CD4-positive, alpha-beta T cell treated with Interleukin-6 at 100 ng/mL for 8 hours (primary cell): ENCODE results near the gene NQO1.
"Not testable (repeated sequence)": the region's sequence is repeated elsewhere in the genome, so short reads cannot be mapped to it uniquely, and the experiment has no call there.

ENCODE experiments used
- DNase-seq: peaks from one replicate; pipeline ENCODE4 v3.0.0-alpha.2; 2020; ENCODE audit warnings: mixed read lengths, low spot score

NQO1 gene

DNA sequence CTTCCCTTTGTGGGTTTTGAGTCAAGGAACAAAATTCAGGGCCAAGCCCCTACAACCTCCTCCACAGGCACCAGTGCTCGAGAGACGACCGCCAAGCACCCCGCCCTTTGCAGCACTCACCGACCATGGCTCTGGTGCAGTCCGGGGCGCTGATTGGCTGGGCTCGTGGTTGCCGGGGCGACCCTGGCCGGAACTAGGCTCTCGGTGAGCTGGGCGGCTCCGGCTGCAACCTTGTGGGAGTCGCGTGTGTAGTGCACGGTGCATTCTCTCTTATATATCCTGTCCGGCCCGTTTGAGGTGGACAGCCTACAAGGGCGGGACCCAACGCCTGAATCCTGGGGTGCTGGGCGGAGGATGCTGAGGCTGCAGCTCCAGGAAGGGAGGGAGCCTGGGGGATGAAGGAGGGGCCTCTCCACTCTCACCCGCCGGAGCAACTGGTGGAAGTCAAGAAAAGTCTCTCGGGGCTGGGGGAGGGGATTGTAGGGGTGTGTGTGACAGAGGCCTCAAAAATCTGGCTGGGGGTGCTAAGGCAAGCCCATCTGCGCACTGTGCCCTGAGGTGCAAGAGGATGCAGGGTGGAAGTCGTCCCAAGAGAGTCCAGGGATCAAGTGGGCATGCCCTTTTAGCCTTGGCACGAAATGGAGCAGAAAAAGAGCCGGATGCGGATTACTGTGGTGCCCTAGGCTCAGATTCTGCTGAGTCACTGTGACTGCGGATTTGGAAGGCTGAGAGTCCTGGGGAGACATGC, at the start of gene NQO1:
Gene NQO1 (minus strand): TSS at position 248 of the 748 bp plus-strand sequence. CDS start 121 bp downstream, at position 127.
- DNase-seq, result peak; percentile 89

DNA sequence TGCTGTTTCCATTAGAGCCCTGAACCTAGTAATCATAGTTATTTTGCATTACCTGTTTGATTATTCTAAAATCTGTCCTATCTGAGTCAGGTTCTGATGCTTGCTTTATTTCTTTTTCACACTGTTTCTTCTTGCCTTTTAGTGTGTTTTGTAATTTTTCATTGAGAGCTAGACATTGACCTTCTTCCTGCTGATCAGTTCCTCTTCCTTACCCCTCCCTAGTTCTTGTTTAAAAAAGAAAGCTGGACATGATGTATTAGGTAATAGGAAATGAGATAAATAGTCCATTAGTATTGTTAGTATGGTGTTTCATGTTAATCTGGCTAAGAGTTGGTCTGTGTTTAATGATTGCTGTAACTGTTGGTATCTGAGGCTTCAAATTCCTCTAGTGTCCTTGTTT, 49.2 kb upstream of the NQO1 start:
- no peak for DNase-seq

DNA sequence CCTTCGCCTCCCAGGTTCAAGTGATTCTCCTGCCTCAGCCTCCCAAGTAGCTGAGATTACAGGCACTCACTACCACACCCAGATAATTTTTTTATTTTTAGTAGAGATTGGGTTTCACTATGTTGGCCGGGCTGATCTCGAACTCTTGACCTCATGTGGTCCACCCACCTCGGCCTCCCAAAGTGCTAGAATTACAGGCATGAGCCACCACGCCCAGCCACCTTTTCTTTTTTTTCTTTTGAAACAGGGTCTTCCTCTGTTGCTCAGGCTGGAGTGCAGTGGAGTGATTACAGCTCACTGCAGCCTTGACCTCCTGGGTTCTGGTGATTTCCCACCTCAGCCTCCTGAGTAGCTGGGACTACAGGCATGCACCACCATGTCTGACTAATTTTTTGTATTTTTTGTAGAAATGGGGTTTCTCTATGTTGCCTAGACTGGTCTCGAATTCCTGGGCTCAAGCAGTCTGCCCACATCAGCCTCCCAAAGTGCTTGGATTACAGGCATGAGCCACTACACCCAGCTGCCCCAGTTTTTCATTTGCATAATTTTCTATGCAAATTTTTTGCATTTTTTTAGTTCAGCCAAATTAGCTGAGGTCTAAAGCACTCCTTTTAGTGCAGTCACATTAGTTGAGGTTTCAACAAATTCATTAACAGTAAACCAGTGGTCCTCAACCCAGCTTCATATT, 47.0 kb upstream of the NQO1 start:
- no peak for DNase-seq

DNA sequence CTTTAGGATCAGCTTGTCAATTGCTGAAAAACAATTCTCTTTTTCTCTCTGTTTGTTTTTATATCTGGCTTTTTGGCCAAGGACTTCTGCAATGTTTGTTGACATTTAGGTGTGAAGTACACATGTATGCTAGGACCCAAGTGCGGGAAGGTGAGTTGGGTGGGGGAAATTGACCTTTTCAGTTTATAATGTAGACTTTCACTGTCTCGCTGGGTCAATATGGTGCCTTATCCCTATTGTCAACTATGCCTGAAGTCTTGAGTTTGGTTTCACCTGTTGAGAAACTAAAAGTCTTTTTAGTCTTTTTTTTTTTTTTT, 45.2 kb upstream of the NQO1 start:
- DNase-seq, result no peak

DNA sequence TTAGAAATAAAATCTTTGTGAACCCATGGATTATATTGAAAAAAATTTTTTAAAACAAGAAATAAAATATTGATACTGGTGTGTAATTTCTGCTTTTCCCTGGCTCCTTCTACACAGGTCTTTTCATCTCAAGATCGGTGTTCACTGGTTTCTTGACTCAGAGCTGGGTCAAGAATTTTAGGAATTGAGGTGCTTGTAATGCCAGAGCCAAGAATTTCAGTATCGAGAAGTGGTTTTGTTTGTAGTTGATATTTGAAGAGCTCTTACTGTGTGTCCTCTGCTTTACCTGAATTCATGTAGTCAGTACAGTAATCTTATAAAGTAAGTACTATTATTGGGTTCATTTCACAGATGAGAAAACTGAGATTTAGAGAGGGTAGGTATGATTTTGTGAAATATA, 43.0 kb upstream of the NQO1 start:
- no peak for DNase-seq

DNA sequence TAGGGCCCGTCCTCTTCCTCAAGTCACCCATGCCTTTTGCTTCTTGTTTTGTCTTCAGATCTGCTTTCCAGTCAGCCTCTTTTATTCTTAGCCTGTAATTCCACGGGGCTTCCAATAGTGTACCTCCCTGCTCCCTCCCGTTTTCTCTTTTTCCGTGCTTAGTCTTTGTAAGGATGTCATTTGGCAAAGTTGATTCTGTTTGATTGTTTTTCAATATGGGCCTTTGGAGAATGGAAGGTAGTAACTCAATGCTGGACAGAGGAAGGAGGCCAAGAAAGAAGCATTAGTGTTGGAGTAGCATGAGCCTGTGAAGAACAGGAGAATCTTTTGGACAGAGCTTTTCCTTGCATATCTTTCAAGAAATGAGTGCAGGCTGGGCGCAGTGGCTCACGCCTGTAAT, 42.3 kb upstream of the NQO1 start:
- no peak for DNase-seq

DNA sequence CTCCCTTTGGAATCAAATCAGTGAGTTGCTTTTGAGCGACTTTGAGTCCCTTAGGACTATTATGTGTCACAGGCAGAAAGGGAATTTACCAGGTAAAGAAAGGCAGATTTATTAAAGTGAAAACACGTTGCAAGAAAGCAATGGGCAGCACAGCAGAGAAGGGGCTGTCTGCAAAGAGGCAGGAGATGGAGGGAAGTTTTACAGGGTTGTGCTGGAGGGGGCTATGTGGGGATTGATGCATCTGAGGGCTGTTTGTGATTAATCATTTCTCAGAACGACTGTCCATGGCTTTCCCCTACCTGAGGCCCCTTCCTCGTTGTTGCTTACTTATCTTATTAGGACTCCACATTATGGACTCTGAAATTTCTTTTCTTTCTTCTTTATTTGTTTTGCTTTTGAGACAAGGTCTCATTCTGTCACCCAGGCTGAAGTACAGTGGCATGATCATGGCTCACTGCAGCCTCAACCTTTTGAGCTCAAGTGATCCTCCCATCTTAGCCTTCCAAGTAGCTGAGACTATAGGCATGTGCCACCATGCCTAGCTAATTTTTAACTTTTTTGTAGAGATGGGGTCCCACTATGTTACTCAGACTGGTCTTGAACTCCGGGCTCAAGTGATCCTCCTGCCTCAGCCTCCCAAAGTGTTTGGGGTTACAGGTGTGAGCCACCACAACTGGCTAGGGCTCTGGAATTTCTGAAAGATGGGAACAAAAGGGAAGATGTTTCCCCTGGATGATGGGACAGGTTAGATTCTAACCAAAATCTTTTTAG, 41.3 kb upstream of the NQO1 start:
- no peak for DNase-seq

DNA sequence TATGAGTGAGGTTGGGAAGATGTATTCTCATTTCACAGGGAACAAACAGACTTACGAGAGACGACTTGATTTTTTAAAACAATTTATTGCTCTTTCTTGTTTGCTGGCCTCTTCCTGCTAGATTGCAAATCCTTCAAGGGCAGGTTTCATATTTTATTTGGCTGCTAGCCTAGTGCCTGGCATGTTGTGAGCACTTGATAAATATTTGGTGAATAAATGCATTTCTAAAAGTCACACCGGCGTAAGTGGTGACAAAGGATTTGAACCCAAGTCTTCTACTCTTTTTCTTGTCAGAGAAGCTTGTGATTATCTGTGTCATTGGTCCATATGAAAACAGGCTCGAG, 37.2 kb upstream of the NQO1 start:
- DNase-seq, result no peak

DNA sequence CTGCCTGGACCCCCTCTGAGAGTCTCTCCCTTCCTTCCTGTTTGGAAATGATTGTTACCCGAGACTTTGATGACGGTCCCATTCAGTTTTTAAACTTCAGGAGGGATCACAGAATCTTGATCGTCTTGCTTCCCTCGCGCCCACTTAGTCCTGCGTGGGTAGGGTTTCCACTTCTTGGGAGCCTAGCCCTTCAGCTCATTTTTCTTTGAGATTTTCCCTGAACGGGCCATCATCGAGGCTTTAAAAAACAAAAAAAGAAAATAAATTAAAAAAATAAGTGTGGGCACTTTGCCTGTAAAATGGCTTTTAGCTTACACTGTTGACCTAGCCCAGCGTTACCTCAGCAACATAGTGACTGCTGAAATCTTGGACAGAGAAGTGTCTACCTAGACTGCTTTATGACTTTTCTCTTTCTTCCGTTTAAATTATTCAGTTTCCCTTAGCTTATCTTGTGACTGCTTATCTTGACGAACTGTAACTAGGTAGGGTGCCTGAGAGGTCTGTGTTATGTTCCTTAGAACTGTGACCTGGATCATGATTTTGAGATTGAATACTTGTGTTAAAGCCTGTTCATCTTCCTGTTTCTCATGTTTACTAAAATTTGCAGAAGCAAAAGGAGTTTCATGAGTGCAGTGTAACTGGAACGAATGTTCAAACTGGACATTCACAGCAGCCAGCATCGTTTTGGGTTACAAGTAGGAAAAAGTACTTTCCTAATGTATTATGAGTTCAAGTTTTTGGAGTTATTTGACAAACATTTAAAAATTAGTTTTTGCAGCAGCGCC, 36.6 kb upstream of the NQO1 start:
- no peak for DNase-seq

DNA sequence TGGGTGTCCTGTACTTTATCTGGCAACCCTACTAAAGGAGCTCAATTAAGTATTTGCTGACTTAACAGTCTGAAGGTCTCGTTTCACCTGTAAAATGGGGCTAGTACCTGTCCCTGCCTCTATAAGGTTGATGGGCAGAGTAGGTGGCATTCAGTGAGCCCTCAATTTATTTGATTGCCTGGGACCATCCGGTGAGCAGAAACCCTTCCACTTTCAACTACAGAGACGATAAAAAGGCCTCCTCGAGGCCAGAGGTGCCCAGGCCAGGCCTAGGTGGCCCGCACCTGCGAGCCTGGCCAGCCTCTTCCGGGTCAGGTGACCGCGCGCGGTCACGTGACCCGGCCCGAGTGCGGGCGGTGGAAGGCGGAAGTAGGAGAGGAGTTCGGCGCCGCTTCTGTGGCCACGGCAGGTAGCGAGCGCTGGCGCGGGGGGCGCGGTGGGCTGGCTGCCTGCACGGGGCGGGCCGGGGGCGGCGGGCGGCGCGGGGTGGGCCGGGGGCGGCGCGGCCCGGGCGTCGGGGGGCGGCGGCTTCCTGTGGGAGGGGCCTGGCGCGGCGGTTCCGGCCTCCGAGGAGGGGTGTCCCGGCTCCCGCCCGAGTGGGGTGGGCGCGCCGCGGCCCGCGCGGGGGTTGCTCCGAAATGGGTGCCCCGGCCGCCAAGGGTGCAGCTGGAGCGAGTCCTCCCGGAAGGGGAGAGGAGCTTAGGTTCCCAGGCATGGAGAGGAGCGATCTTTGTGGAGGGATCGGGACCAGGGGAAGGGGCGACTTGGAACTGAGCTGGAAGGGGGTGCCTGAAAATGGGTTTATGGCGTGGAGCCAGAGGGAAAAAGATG, 35.8 kb upstream of the NQO1 start, which contains the start of gene WWP2:
Gene WWP2 (plus strand): TSS at position 350 of the 831 bp plus-strand sequence. CDS start 24,679 bp downstream, outside the sequence.
- DNase-seq, result peak; percentile 78

DNA sequence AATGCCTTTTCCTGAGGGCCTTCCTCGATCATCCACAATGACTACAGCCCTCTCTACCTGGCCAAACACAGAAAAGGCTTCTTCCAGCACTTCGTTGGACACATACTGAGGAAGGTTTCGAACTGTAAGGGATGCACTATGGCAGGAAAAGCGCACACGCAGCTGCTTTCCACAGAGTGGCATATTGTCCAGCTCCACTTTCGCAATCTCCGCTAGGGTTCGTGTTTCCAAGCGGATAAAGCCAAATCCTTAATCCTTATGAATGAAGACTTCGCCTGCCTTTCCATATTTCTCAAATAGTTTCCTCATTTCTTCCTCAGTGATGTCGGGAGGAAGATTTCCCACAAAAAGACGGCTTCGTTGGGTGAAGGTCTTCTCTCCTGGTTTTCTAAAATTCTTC, 31.0 kb upstream of the NQO1 start:
- not testable (repeated sequence) for DNase-seq

DNA sequence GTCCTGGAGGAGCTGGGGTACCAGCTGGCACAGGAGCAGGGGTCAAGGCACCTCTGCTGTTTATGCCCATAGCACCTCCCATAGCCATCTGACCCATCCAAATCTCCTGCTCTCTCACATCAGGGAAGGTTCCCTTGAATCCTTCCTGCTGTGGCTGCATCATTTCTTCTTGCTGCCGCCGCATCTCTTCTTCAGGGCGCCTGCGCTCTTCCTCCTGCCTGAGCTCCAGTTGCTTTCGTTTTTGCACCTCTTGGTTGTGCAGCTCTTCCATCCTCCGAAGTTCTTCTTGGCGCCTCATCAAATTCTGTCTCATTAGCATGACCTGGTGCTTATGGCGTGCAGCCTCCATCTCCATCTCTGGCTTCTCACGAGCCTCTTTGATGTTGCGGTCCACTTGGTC, 30.3 kb upstream of the NQO1 start:
- DNase-seq, result no peak

DNA sequence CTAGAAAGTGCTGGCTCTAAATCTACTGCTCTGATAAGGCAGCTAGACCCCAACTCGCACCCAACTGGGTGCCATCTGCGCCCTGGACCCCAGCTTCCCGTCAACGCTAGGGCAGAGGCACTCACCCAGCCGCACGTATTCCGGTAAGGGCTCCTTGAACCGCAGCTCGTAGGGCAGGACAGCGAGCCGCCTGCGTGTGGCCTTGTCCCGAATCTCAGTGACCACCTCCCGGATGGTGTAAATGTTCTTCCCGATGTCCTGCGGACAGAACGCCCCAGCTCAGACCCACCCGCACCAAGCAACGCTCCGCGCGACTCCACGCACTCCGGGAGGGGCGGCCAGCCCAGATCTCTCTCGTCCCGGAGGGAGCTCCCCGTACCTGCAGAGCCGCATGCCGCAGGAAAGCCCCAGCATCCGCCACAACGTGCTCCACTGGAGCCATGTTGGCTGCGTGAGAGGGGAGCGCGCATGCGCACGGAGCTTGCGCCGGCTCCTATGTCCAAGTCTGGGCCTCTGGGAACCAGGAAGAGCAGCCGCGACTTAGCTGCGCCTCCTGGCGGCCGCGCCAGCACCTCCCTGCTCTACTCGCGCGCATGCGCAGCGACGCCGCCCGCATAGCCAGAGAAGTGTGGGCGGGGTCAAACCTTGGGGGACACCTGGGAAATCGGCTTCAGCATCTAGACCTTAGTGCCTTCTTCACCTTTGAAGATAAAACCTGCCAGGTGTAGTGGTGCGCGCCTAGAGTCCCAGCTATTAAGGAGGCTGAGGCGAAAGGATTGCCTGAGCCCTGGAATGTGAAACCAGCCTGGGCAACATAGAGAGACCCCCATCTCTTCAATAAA, 28.3 kb upstream of the NQO1 start, which contains the start of gene NOB1:
Gene NOB1 (minus strand): TSS at position 458 of the 842 bp plus-strand sequence. CDS start 16 bp downstream, at position 442.
- DNase-seq, result peak; percentile 98

DNA sequence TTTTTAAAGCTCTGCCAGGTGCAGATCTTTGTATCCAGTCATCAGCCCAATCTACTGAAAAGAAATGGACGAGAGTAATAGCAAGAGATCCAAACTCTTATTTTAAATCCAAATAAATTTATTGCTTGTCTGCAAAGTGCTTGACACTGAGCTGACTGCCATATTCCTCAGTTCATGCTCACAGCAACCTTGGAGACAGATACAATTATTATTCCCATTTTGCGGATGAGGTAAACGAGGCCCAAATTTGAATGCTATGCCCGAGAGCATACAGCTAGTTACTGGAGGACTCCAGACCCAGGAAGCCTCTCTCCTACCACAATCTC, 27.7 kb upstream of the NQO1 start:
- DNase-seq, result no peak

DNA sequence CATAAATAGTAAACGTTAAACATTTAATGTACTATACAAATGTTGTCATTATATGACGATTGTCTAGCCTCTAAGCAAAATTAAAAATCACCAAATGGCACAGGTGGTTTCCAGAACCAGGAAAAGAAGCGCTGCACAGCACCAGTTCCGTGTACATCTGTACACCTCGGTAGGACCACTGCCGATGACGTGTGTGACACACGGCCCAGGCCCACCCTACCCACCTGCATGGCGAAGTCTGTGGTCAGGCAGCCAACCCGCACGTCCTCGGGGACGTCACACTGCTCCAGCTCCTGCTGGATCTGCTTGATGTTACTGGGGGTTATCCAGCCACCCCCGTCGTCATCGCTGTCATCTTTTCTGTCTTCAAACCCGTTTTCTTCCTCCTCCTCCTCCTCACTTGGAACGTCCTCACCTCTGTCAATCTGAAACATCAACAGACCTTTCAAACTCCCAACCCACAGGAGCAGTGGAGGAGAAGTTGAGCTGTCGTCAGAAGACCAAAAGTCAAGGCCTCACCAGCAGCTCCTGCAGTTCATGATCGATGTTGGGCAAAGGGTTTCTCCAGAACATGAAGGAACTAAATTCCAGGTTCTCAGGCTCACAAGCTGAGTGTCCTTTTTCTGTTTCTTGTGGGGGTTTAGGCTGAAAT, 22.5 kb upstream of the NQO1 start:
- DNase-seq, result no peak

DNA sequence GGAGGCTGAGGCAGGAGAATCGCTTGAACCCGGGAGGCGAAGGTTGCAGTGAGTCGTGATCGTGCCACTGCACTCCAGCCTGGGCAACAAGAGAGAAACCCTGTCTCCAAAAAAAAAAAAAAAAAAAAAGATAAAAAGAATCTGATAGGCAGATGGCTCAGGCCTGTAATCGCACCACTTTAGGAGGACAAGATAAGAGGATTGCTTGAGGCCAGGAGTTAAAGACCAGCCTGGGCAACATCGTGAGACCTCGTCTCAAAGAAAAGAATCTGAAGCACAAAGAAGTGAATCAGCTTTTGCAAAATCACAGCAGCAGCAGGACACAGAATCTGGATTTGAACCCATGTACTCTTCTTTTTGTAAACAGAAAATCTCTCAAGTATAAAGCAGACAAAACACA, 20.8 kb upstream of the NQO1 start:
- no peak for DNase-seq

DNA sequence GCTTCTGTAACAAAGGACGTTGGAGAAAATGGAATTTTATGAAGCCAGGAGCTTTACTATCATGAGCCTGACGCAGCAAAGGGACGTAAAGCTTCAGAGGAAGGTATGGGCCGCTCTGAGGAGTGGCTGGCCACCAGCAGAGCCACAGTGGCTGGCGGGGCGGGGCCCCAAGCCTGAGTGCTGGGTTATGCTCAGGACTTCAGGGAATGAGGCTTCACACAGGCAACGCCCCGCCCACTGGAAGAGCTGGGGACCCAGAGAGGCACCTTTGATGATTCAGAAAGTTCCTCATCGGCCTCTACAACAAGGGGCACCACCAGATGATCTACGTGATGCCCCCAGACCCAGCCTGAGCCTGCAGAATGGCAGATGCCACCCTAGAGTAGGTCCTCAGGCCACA, 19.6 kb upstream of the NQO1 start:
- DNase-seq, result no peak

DNA sequence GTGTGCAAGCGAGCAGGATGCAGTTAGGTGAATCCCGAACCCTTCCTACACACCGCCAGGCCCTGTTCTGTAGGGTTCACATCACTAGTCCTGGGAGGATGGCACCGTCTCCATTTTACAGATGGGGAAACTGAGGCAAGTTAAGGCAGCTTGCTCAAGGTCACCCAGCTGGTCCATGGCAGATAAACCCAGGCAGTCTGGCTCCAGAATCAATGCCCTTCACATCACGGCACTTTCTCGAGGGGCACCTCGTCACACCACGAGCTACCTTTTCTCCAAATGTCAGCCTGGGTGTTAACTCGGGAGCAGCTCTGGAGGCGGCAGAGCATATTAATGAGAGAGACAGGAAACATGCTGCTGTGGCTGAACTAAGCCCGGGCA, 18.9 kb upstream of the NQO1 start:
- DNase-seq, result no peak

DNA sequence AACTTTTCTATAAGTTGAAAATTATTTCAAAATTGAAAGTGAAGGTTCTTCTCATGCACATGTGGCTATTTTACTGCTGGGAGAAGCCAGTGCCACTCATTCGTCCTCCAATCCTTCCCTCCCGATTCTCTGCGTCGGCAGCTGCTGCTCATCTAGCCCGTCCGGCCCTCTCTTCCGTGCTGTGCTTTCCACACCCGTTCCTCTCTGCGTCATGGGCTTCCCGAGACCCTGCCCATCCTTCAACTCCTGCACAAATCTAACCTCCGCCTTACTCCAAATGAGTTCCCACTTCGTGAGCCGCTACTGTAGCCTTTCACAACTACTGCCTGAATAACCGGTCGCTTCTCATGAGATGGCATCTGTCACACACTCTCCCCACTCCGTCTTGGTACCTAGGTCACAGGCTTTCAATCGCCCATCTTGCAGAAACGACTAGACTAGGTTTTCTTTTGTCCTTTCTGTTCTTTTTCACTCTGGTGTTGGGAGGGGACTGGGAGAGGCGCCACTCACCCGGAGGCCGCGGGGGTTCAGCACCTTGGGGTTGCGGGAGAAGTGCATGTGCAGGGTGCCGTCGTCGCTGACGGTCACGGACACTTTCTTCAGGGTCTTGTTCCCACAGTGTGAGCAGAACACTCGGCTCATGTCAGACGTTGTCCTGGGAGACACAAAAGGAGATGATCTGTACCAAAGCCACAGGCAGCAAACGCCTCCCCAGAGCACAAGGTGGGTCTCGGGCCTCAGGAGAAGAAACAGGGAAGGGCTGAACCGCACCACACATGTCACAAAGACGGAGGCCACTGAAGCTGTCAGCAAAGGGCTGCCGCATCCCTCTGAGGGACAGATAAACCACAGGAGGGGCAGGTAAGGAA, 18.2 kb upstream of the NQO1 start:
- DNase-seq, result no peak
